CD4-positive, alpha-beta T cell (primary cell): ENCODE results near the gene FAM47C. TPM values are rescaled to one million over a fixed set of nuclear protein-coding genes. Genes with fewer than 3 reads are reported as not detected.

Experiments
- ATAC-seq: fragments of 200-7000 bp; cut with Tn5 transposase; one replicate; pipeline ENCODE4 v1.10.0; 2022; ENCODE audit warnings: mild to moderate bottlenecking; ENCODE audit not compliant: poor library complexity
- CTCF ChIA-PET: fragments of 350-600 bp; sonication (Branson Sonifier 250); formaldehyde crosslinking; loops from one replicate; lab custom pipeline; 2021; ENCODE audit warnings: antibody characterized with exemption, inconsistent platforms; lab: Charles Lee
- POLR2A ChIA-PET: fragments of 350-600 bp; sonication (Branson Sonifier 250); formaldehyde crosslinking; loops from one replicate; lab custom pipeline; 2021; ENCODE audit warnings: antibody characterized with exemption, inconsistent platforms; lab: Charles Lee
- DNase-seq, 14 experiments: peaks; one replicate each; pipeline ENCODE4 v3.0.0-alpha.2; 2013 to 2020; ENCODE audit warnings: mixed read lengths in 2 of 14
- H3K27ac ChIP-seq, 2 donors: one replicate each; pipeline versions ENCODE4 v1.5.1 to v1.7.0; 2013; ENCODE audit warnings: low read length in 2 of 2, low read depth in 1 of 2, mild to moderate bottlenecking in 1 of 2
- H3K27me3 ChIP-seq, 2 experiments: 1 replicate in 1 of 2; 2 replicates in 1 of 2; pipeline versions ENCODE4 v1.6.1 to v1.7.0; 2013; ENCODE audit warnings: low read length in 2 of 2, control low read depth in 1 of 2, mild to moderate bottlenecking in 1 of 2, moderate library complexity in 1 of 2; ENCODE audit not compliant: insufficient read depth in 2 of 2, control insufficient read depth in 1 of 2
- H3K36me3 ChIP-seq: one replicate; pipeline ENCODE4 v1.6.1; 2013; ENCODE audit warnings: low read length, control low read depth; ENCODE audit not compliant: insufficient read depth
- H3K4me1 ChIP-seq: one replicate; pipeline ENCODE4 v1.6.1; 2013; ENCODE audit warnings: low read length, control low read depth; ENCODE audit not compliant: insufficient read depth
- H3K4me3 ChIP-seq: one replicate; pipeline ENCODE4 v1.5.1; 2013; ENCODE audit warnings: mild to moderate bottlenecking, low read length, moderate library complexity
- H3K9me3 ChIP-seq, 2 experiments: 1 replicate in 1 of 2; 2 replicates in 1 of 2; pipeline versions ENCODE4 v1.6.1 to v1.7.0; 2013; ENCODE audit warnings: low read length in 2 of 2, mild to moderate bottlenecking in 2 of 2, control low read depth in 1 of 2, moderate library complexity in 1 of 2; ENCODE audit not compliant: control insufficient read depth in 1 of 2, insufficient read depth in 1 of 2
- H3K27ac Mint-ChIP-seq: one replicate; pipeline ENCODE4 v1.8.0; 2020; ENCODE audit warnings: mixed read lengths
- H3K27me3 Mint-ChIP-seq: one replicate; pipeline ENCODE4 v1.8.0; 2021; ENCODE audit warnings: mixed read lengths
- H3K36me3 Mint-ChIP-seq: one replicate; pipeline ENCODE4 v1.8.0; 2021; ENCODE audit warnings: low read depth, mixed read lengths
- H3K4me1 Mint-ChIP-seq: one replicate; pipeline ENCODE4 v1.8.0; 2021; ENCODE audit warnings: low read depth, mixed read lengths
- H3K4me3 Mint-ChIP-seq: one replicate; pipeline ENCODE4 v1.8.0; 2020; ENCODE audit warnings: mild to moderate bottlenecking, mixed read lengths
- H3K9me3 Mint-ChIP-seq: one replicate; pipeline ENCODE4 v1.8.0; 2020; ENCODE audit warnings: mixed read lengths
- CTCF ChIP-seq: fragments of 200-600 bp; IDR thresholded peaks from one replicate; pipeline ENCODE4 v1.8.0; 2022; ENCODE audit warnings: antibody characterized with exemption, mild to moderate bottlenecking
- intact Hi-C, 2 experiments: fragments of 100-400 bp; cut with DNase I in 1 of 2; cut with micrococcal nuclease in 1 of 2; formaldehyde crosslinking; loops; one replicate each; pipeline versions ENCODE4 v1.15.1 to v1.9.0; 2023 to 2025; cut with DNase I, micrococcal nuclease
- total RNA-seq, 174 experiments: library from RNA in 2 of 174; stranded (reverse) in 2 of 174; gene quantifications; one replicate each; pipeline ENCODE4 v1.2.3 and lab custom pipeline; 2021 to 2026

FAM47C gene
- total RNA-seq, 2 experiments from 2014 or later = not detected

- CTCF ChIA-PET = no interaction called here
- no peak for TF ChIP-seq CTCF
- Histone ChIP-seq H3K4me3 (no peak overlapping the region), H3K9me3 (peaks cover 0 to 5% of the 10 kb centered on the region in 2 experiments), H3K27ac (no peak overlapping the region), H3K4me1 (no peaks in the 10 kb centered on the region), H3K36me3 (no peaks in the 10 kb centered on the region), H3K27me3 (peaks cover 0 to 2% of the 10 kb centered on the region in 2 experiments)
- peaks cover 10% of the 10 kb centered on the region for H3K27me3 Mint-ChIP-seq
- no peak overlapping the region for H3K27ac Mint-ChIP-seq
- DNase-seq = no peak
- intact Hi-C loops = no loop called here
- H3K4me1 Mint-ChIP-seq = no peaks in the 10 kb centered on the region
- no peak for ATAC-seq
- POLR2A ChIA-PET = no interaction called here
- no peak overlapping the region for H3K4me3 Mint-ChIP-seq
- no peaks in the 10 kb centered on the region for H3K36me3 Mint-ChIP-seq
- no peaks in the 10 kb centered on the region for H3K9me3 Mint-ChIP-seq
These were observed 44.3 kb upstream of the FAM47C start for GRCh38 chrX:36963852-36964251.

GRCh38 chrX:36973575-36973974 is 34.6 kb upstream of the FAM47C start:
- DNase-seq (no peak), ATAC-seq (no peak)
- no peak overlapping the region for H3K27ac ChIP-seq
- no peaks in the 10 kb centered on the region for H3K9me3 ChIP-seq
- no peak for TF ChIP-seq CTCF
- Mint-ChIP-seq H3K9me3 (no peaks in the 10 kb centered on the region), H3K4me1 (no peaks in the 10 kb centered on the region), H3K36me3 (no peaks in the 10 kb centered on the region), H3K27ac (no peak overlapping the region), H3K27me3 (no peaks in the 10 kb centered on the region), H3K4me3 (no peak overlapping the region)
- intact Hi-C loops = no loop called here
- H3K27me3 ChIP-seq = no peaks in the 10 kb centered on the region
- POLR2A ChIA-PET = no interaction called here
- no peaks in the 10 kb centered on the region for H3K36me3 ChIP-seq
- H3K4me3 ChIP-seq = no peak overlapping the region
- H3K4me1 ChIP-seq = no peaks in the 10 kb centered on the region
- CTCF ChIA-PET = no interaction called here

DNA sequence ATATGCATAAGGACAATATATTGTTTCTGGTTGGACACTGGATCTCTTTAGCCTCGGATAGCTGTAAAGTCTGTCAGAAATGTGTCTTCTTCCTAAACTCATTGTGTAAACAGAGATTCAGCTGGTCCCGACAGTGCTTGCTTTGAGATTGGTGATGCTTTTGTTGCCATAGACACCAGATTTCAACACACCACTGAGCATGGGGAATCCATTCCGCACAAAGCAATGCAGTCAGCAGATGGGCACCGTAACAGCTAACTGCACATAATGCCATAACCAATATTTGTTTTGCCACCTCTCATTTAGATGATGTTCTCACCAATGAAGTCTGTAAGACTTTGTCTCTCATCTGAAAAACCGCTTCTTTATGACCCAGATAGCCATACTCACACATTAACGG is 33.3 kb upstream of the FAM47C start:
- Histone ChIP-seq H3K27me3 (no peaks in the 10 kb centered on the region), H3K9me3 (no peaks in the 10 kb centered on the region), H3K4me1 (no peaks in the 10 kb centered on the region), H3K36me3 (no peaks in the 10 kb centered on the region), H3K4me3 (no peak overlapping the region), H3K27ac (no peak overlapping the region)
- intact Hi-C loops = no loop called here
- H3K27me3 Mint-ChIP-seq = no peaks in the 10 kb centered on the region
- no peaks in the 10 kb centered on the region for H3K4me1 Mint-ChIP-seq
- no peak for TF ChIP-seq CTCF
- no peak for DNase-seq
- H3K27ac Mint-ChIP-seq = no peak overlapping the region
- CTCF ChIA-PET = no interaction called here
- no peak overlapping the region for H3K4me3 Mint-ChIP-seq
- no peaks in the 10 kb centered on the region for H3K9me3 Mint-ChIP-seq
- H3K36me3 Mint-ChIP-seq = no peaks in the 10 kb centered on the region
- ATAC-seq = no peak
- POLR2A ChIA-PET = no interaction called here
